OCI-LY7 (cell line): Measurements from ENCODE around the gene FAM200B. TPM values are rescaled to one million over a fixed set of nuclear protein-coding genes. Genes with fewer than 3 reads are reported as not detected.

ENCODE experiments used
- Bru-seq: library from RNA; stranded (reverse); fragments of 400-500 nt; gene quantifications from one replicate; lab custom pipeline; 2021; lab: Mats Ljungman, UMichigan
- BruChase-seq, 2 experiments: library from RNA; stranded (reverse); fragments of 400-500 nt; gene quantifications; one replicate each; lab custom pipeline; 2021; lab: Mats Ljungman, UMichigan
- BruUV-seq: library from RNA; stranded (reverse); fragments of 400-500 nt; replicated peaks from 2 replicates; lab custom pipeline; 2021; lab: Mats Ljungman, UMichigan
- CTCF ChIA-PET: fragments of 300-600 bp; sonication (Branson Sonifier 250); formaldehyde crosslinking; loops from one replicate; lab custom pipeline; 2022; ENCODE audit warnings: antibody characterized with exemption; ENCODE audit not compliant: unreplicated experiment; lab: Charles Lee
- POLR2A ChIA-PET: fragments of 300-600 bp; sonication (Branson Sonifier 250); formaldehyde crosslinking; loops from one replicate; lab custom pipeline; 2022; ENCODE audit warnings: antibody characterized with exemption; lab: Charles Lee
- DNase-seq: peaks from one replicate; pipeline ENCODE4 v3.0.0-alpha.2; 2015; ENCODE audit warnings: low spot score
- H2AFZ ChIP-seq: fragments of 200-600 bp; sonication (generic), shearing (Covaris generic); 2 replicates; pipeline ENCODE4 v1.6.1; 2014; ENCODE audit warnings: mild to moderate bottlenecking, antibody characterized with exemption, low read length, moderate library complexity
- H3K27ac ChIP-seq: fragments of 200-600 bp; sonication (generic); 2 replicates; pipeline ENCODE4 v1.5.1; 2014; ENCODE audit warnings: mixed run types, low read depth, mild to moderate bottlenecking, moderate library complexity, low read length, inconsistent platforms; ENCODE audit not compliant: poor library complexity, severe bottlenecking
- H3K36me3 ChIP-seq: fragments of 200-600 bp; sonication (generic); 2 replicates; pipeline ENCODE4 v1.6.1; 2014; ENCODE audit warnings: mild to moderate bottlenecking, antibody characterized with exemption, low read length, moderate library complexity, mixed read lengths; ENCODE audit not compliant: insufficient read depth
- H3K4me1 ChIP-seq: fragments of 200-600 bp; sonication (generic); 2 replicates; pipeline ENCODE4 v1.5.1; 2014; ENCODE audit warnings: mild to moderate bottlenecking, low read length; ENCODE audit not compliant: insufficient read depth, poor library complexity, severe bottlenecking
- H3K4me2 ChIP-seq: fragments of 200-600 bp; sonication (generic); 2 replicates; pipeline ENCODE4 v1.6.1; 2014; ENCODE audit warnings: mild to moderate bottlenecking, low read length
- H3K4me3 ChIP-seq: fragments of 200-600 bp; sonication (generic); 2 replicates; pipeline ENCODE4 v1.5.1; 2014; ENCODE audit warnings: mild to moderate bottlenecking, low read depth, low read length; ENCODE audit not compliant: poor library complexity, severe bottlenecking
- H3K79me2 ChIP-seq: fragments of 200-600 bp; sonication (generic); 2 replicates; pipeline ENCODE4 v1.6.1; 2016; ENCODE audit warnings: low read depth, mild to moderate bottlenecking, low read length, moderate library complexity, mixed read lengths; ENCODE audit not compliant: insufficient read depth
- H3K9me2 ChIP-seq: fragments of 200-600 bp; sonication (generic); 2 replicates; pipeline ENCODE4 v1.6.1; 2016; ENCODE audit warnings: mild to moderate bottlenecking, low read length, mixed read lengths; ENCODE audit not compliant: insufficient read depth
- H3K9me3 ChIP-seq: fragments of 200-600 bp; sonication (generic); 2 replicates; pipeline ENCODE4 v1.6.1; 2014; ENCODE audit warnings: mild to moderate bottlenecking, mixed run types, low read length, mixed read lengths
- H4K20me1 ChIP-seq: fragments of 200-600 bp; sonication (generic); 2 replicates; pipeline ENCODE4 v1.6.1; 2014; ENCODE audit warnings: mild to moderate bottlenecking, antibody characterized with exemption, low read length, moderate library complexity, mixed read lengths; ENCODE audit not compliant: insufficient read depth
- CTCF ChIP-seq: fragments of 200-600 bp; sonication (generic); conservative IDR thresholded peaks from 2 replicates; pipeline ENCODE4 v1.5.1; 2014; ENCODE audit warnings: mild to moderate bottlenecking, antibody characterized with exemption, low read length, moderate library complexity, mixed read lengths
- EZH2phosphoT487 ChIP-seq: fragments of 200-600 bp; sonication (generic); IDR thresholded peaks from 2 replicates; pipeline ENCODE4 v1.6.1; 2018; ENCODE audit warnings: low read depth, borderline replicate concordance, mild to moderate bottlenecking, mixed run types, antibody characterized with exemption, low read length, moderate library complexity, mixed read lengths
- intact Hi-C: fragments of 100-400 bp; cut with micrococcal nuclease; formaldehyde crosslinking; loops from one replicate; pipeline ENCODE4 v1.10.0; 2022; ENCODE audit not compliant: unreplicated experiment
- long read RNA-seq: library from polyadenylated mRNA; stranded (forward); transcript quantifications from one replicate; pipeline ENCODE4 v2.0.0, GENCODE V29; 2022
- total RNA-seq, 2 experiments: library from RNA; depleted of rRNA in 1 of 2; stranded (reverse); fragments of >200 nt in 1 of 2; shearing (Covaris generic) in 1 of 2; gene quantifications; 2 replicates each; pipeline ENCODE4 v1.2.3, GENCODE V29; 2014 to 2022

The FAM200B gene
- total RNA-seq (2014; rRNA removed; shearing (Covaris generic)) (11.0 and 11.5 TPM in 2 replicates), total RNA-seq (2022) (25.0 and 31.7 TPM in 2 replicates), Bru-seq, nascent RNA (percentile 84 among the genes with signal in this experiment), BruChase-seq, experiment 1, labeled RNA remaining after a 6-hour chase (percentile 58 among the genes with signal in this experiment), BruChase-seq, experiment 2, labeled RNA remaining after a 2-hour chase (percentile 76 among the genes with signal in this experiment)
- long read RNA-seq, full-length matches to known transcripts: 21 of 41 reads
- long read RNA-seq, partial matches to known transcripts: 17 of 41 reads
- long read RNA-seq, other reads (novel, unspliced or antisense): 3 of 41 reads

GRCh38 chr4:15681372-15682241 lies at the start of gene FAM200B:
Gene FAM200B (plus strand): TSS chr4:15681827. CDS start chr4:15686978, 5,151 bp downstream.
- ChIA-PET CTCF (no interaction called here), POLR2A (interaction anchor here (0.5 to 4.3 kb wide), 15 partner anchors 8 to 170 kb away, joined by 3 to 36 read pairs (median 4); partner anchors contain the start of gene FBXL5)
- TSS peak; percentile 64 for BruUV-seq
- Histone ChIP-seq H3K9me2 (no peaks in the 10 kb centered on the region), H2AFZ (peak within 1 kb of the TSS; percentile 88), H3K4me1 (peaks cover 53% of the 10 kb centered on the region), H3K79me2 (peaks cover 76% of the 10 kb centered on the region), H3K36me3 (peaks cover 42% of the 10 kb centered on the region), H3K4me3 (peak within 1 kb of the TSS; percentile 90), H3K4me2 (peak within 1 kb of the TSS; percentile 78), H4K20me1 (no peaks in the 10 kb centered on the region), H3K9me3 (peaks cover 3% of the 10 kb centered on the region; the same call in 1 of the 2 replicates), H3K27ac (peak within 1 kb of the TSS; percentile 90)
- peak; percentile 99 for DNase-seq
- no peak for TF ChIP-seq EZH2phosphoT487
- no peak for TF ChIP-seq CTCF
- intact Hi-C loops: loop anchor here (1.0 to 5.0 kb wide), 3 partner anchors 26 to 269 kb away; partner anchors contain the start of genes CD38 and FBXL5

- no TSS peak for BruUV-seq
- no peaks in the 10 kb centered on the region for H3K4me1 ChIP-seq
- TF ChIP-seq EZH2phosphoT487 (no peak), CTCF (no peak)
- no peak overlapping the region for H2AFZ ChIP-seq
- no peaks in the 10 kb centered on the region for H4K20me1 ChIP-seq
- no peak for DNase-seq
- no peak overlapping the region for H3K4me3 ChIP-seq
- intact Hi-C loops: no loop called here
- no peaks in the 10 kb centered on the region for H3K9me2 ChIP-seq
- CTCF ChIA-PET: no interaction called here
- POLR2A ChIA-PET: interaction anchor here (0.6 to 1.6 kb wide), 6 partner anchors 9 to 630 kb away, joined by 3 to 6 read pairs (median 4); partner anchors contain the start of gene FBXL5
- H3K36me3 ChIP-seq: peaks cover 91% of the 10 kb centered on the region
- H3K27ac ChIP-seq: no peak overlapping the region
- no peak overlapping the region for H3K4me2 ChIP-seq
- H3K9me3 ChIP-seq: no peaks in the 10 kb centered on the region
- peaks cover 4% of the 10 kb centered on the region; the same call in 1 of the 2 replicates for H3K79me2 ChIP-seq
These were observed 44.8 kb upstream of the FAM200B start for GRCh38 chr4:15636818-15637217.
